Measurements from ENCODE around the gene FARP2. TPM values are rescaled to one million over a fixed set of nuclear protein-coding genes. Genes with fewer than 3 reads are reported as not detected.
A peak's percentile ranks its signal among the peaks of the same experiment; 100 is the strongest.

Gene FARP2
- total and polyA plus RNA-seq, 2 of the 13 experiments (the other 11 are each of a cell fraction or from before 2014, with no cell fraction given), result 28.0 to 45.4 TPM

GRCh38 chr2:241359481-241360045, 3.5 kb downstream of the FARP2 start:
- in situ Hi-C loops (cut with HindIII; ENCODE audit: extremely low pct_ligation_motif_present, low pct_unique_long_range_greater_than_20kb) (no loop called here), intact Hi-C loops (cut with micrococcal nuclease; ENCODE audit: unreplicated experiment) (loop anchor here (2.0 to 10.0 kb wide), 3 partner anchors 33 to 145 kb away; partner anchors contain the start of gene STK25)
- CTCF ChIA-PET (ENCODE audit: low intra/inter-chr PET ratio, low total read pairs), result interaction anchor here (1.2 kb wide), 1 partner anchor 32 kb away, joined by 3 read pairs; no protein-coding TSS in a partner anchor
- Histone ChIP-seq H3K9me3 (ENCODE audit: low read length) (no peaks in the 10 kb centered on the region), H3K4me2 (ENCODE audit: low read depth, low read length) (peak overlapping the region; percentile 90), H3K4me3 (replicated peaks in 1 of 3; ENCODE audit: insufficient read depth in 1 of 3, low read depth in 2 of 3, low read length in 3 of 3) (peak overlapping the region; percentile 0 to 57 (median 13); a peak in 5 of 6 replicates), H3K27me3 (ENCODE audit: control insufficient read depth in 1 of 2, insufficient read depth in 2 of 2, low read length in 2 of 2) (no peaks in the 10 kb centered on the region; a peak in 1 of 5 replicates), H3K27ac (ENCODE audit: extremely low read length, insufficient read depth, low read length) (peak overlapping the region; percentile 61), H2AFZ (ENCODE audit: low read length) (no peak overlapping the region), H3K79me2 (ENCODE audit: insufficient read depth, low read length) (peaks cover 77% of the 10 kb centered on the region), H4K20me1 (ENCODE audit: insufficient read depth, low read length) (peaks cover 32% of the 10 kb centered on the region), H3K9ac (ENCODE audit: insufficient read depth, low read depth, low read length) (peak overlapping the region; percentile 37), H3K36me3 (replicated peaks in 1 of 2; ENCODE audit: control insufficient read depth in 1 of 2, insufficient read depth in 2 of 2, low read length in 2 of 2) (peaks cover 2 to 15% of the 10 kb centered on the region in 2 experiments; a peak in 4 of 5 replicates), H3K4me1 (ENCODE audit: insufficient read depth, low read length) (peaks cover 81% of the 10 kb centered on the region)
- POLR2A ChIA-PET, result interaction anchor here (1.0 to 2.5 kb wide), 7 partner anchors 9 to 87 kb away, joined by 3 to 10 read pairs (median 5); no protein-coding TSS in a partner anchor
- FAIRE-seq, result peak; percentile 18
- peak; percentile 5 for ATAC-seq
- DNase-seq (ENCODE audit: low spot score), result peak; percentile 83
- 16% methylated on average over 7 of the region's 7 CpGs for WGBS (ENCODE audit: low lambda C conversion rate)
- no TSS peak for BruUV-seq (replicated peaks)
- TF ChIP-seq JUN (CRISPR knock-in tag; IDR thresholded peaks at IDR 0.05) (0 out of 2 replicates have a peak, but pooled peaks have one; percentile 53), BCL3 (CRISPR knock-in tag; IDR thresholded peaks at IDR 0.05) (peak; percentile 64; the same call in 1 of the 2 replicates), MAZ (IDR thresholded peaks at IDR 0.05; ENCODE audit: borderline replicate concordance, low read depth, low read length) (no peak), MAZ (CRISPR knock-in tag; IDR thresholded peaks at IDR 0.05; ENCODE audit: low read depth) (peak; percentile 44; the same call in 1 of the 2 replicates), MED1 (CRISPR knock-in tag; IDR thresholded peaks at IDR 0.05) (0 out of 2 replicates have a peak, but pooled peaks have one; percentile 33), ATF5 (CRISPR knock-in tag; IDR thresholded peaks at IDR 0.05; ENCODE audit: low read depth) (peak; percentile 50; the same call in 1 of the 2 replicates), ZNF44 (CRISPR knock-in tag; IDR thresholded peaks at IDR 0.05) (no peak), SMC3 (IDR thresholded peaks at IDR 0.05; ENCODE audit: low read length) (0 out of 2 replicates have a peak, but pooled peaks have one; percentile 1), HNF4G (IDR thresholded peaks at IDR 0.05; ENCODE audit: borderline replicate concordance, low read depth, low read length) (peak; percentile 38; the same call in 1 of the 2 replicates), HNF4G (CRISPR knock-in tag; IDR thresholded peaks at IDR 0.05; ENCODE audit: borderline replicate concordance, low read depth) (peak; percentile 35; the same call in 1 of the 2 replicates), HCFC1 (IDR thresholded peaks at IDR 0.05; ENCODE audit: low read depth, low read length) (no peak), ZNF687 (CRISPR knock-in tag; IDR thresholded peaks at IDR 0.05) (peak; percentile 34), ZNF589 (CRISPR knock-in tag; conservative IDR thresholded peaks at IDR 0.05) (no peak), IRF2 (CRISPR knock-in tag; IDR thresholded peaks at IDR 0.05) (peak; percentile 42; the same call in 1 of the 2 replicates), ATF2 (CRISPR knock-in tag; IDR thresholded peaks at IDR 0.05) (peak; percentile 29; the same call in 1 of the 2 replicates), GABPB1 (CRISPR knock-in tag; IDR thresholded peaks at IDR 0.05) (0 out of 2 replicates have a peak, but pooled peaks have one; percentile 20)

Measured in HepG2 (cell line).